ENCODE data around the gene WNK2. TPM values are rescaled to one million over a fixed set of nuclear protein-coding genes. Genes with fewer than 3 reads are reported as not detected.

WNK2 gene
- total RNA-seq, 4 donors from 2014 or later: 3.8 to 17.7 (median 9.0) TPM

GRCh38 chr9:93255994-93256877 is 72.3 kb downstream of the WNK2 start:
- H3K36me3 ChIP-seq: no peaks in the 10 kb centered on the region

DNA sequence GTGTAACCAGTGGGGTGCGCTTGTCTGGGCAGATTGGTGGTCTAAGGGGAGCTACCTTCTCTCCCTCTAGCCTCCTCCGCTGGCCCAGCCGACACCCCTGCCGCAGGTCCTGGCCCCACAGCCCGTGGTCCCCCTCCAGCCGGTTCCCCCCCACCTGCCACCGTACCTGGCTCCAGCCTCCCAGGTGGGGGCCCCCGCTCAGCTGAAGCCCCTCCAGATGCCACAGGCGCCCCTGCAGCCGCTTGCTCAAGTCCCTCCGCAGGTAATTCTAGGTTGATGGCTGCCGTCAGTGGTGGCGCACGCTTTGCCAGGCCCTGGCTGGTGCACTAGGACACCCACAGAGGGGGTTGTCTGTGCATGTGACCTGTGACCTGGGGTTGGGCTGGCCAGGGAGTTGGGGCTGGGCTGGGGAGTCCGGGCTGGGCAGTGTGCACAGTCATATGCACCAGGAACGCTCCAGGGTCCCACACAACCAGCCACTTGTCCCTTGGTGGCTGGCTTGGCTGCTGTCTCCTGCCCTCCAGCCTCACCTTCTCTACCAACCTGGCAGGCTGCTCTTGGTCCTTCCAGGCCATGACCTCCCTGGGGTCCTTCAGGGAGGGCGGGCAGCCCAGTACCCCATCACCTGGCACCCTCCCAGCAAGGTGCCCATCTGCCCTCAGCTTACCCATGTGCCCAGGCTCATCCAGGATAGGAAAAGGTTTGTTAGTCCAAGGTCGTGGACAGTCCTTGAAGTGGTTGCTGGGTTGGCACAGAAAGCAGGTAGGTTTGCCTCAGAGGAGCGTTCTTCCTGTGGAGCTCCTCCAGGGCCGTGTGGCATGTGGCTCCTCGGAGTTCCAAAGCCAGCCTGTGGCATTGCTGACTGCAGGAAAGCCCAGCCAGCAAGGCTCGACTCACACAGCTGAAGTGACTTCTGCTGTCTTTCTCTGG is 73.2 kb downstream of the WNK2 start:
- 88 to 89% methylated on average over 21 to 22 of the region's 22 CpGs for WGBS, 2 donors
- H3K9me3 ChIP-seq: no peaks in the 10 kb centered on the region
- H3K36me3 ChIP-seq: no peaks in the 10 kb centered on the region
- no peak for DNase-seq (ENCODE audit: low spot score in 2 of 2)
- H3K4me1 ChIP-seq: no peaks in the 10 kb centered on the region
- H3K27ac ChIP-seq: no peak overlapping the region
- TF ChIP-seq CTCF (IDR thresholded peaks at IDR 0.05): no peak
- TF ChIP-seq POLR2A (IDR thresholded peaks at IDR 0.05): no peak
- TF ChIP-seq EP300 (IDR thresholded peaks at IDR 0.05): no peak
- H3K4me3 ChIP-seq: no peak overlapping the region
- H3K27me3 ChIP-seq: no peaks in the 10 kb centered on the region

More at GRCh38 chr9:93255994-93256877, 72.3 kb downstream of the WNK2 start:
- no peak for TF ChIP-seq EP300 (IDR thresholded peaks at IDR 0.05)
- no peak for TF ChIP-seq POLR2A (IDR thresholded peaks at IDR 0.05)
- no peak for TF ChIP-seq CTCF (IDR thresholded peaks at IDR 0.05)
- Histone ChIP-seq H3K9me3 (no peaks in the 10 kb centered on the region), H3K27me3 (no peaks in the 10 kb centered on the region), H3K4me3 (no peak overlapping the region), H3K4me1 (no peaks in the 10 kb centered on the region), H3K27ac (no peak overlapping the region)
- DNase-seq (ENCODE audit: low spot score in 2 of 2): no peak
- WGBS, 2 donors: 91 to 95% methylated on average over 14 to 16 of the region's 22 CpGs

- Histone ChIP-seq H3K9me3 (no peaks in the 10 kb centered on the region), H3K27ac (no peak overlapping the region), H3K27me3 (no peaks in the 10 kb centered on the region), H3K36me3 (no peaks in the 10 kb centered on the region), H3K4me3 (no peak overlapping the region), H3K4me1 (no peaks in the 10 kb centered on the region)
- DNase-seq (ENCODE audit: low spot score in 2 of 2): no peak
- WGBS, 2 donors: 84 to 89% methylated on average over 11 to 12 of the region's 12 CpGs
- TF ChIP-seq EP300 (IDR thresholded peaks at IDR 0.05): no peak
- TF ChIP-seq POLR2A (IDR thresholded peaks at IDR 0.05): no peak
- TF ChIP-seq CTCF (IDR thresholded peaks at IDR 0.05): no peak
Observed at GRCh38 chr9:93257808-93258331, 73.9 kb downstream of the WNK2 start.

DNA sequence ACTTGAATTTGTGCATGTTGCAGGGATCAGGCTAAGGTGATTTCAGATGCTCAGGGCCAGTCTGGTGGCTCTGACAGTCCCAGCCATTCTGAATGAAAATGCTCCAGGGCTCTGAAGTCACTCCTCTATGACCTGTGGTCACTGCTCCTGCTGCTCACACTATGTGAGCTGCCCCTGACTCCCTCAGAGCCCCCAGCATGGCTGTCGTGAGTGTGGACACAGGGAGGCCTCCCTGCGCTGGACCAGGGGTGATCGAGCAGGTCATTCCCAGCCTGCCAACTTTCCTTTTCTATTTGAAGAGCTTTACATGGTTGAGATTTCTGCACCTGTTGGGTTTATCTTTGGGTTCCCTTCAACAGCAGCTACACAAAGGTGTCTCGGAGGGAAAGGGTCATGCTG is 74.5 kb downstream of the WNK2 start:
- Histone ChIP-seq H3K27ac (no peak overlapping the region), H3K4me3 (no peak overlapping the region), H3K9me3 (no peaks in the 10 kb centered on the region), H3K27me3 (no peaks in the 10 kb centered on the region), H3K4me1 (no peaks in the 10 kb centered on the region), H3K36me3 (no peaks in the 10 kb centered on the region)
- DNase-seq (ENCODE audit: low spot score in 2 of 2): no peak
- TF ChIP-seq POLR2A (IDR thresholded peaks at IDR 0.05) (no peak), EP300 (IDR thresholded peaks at IDR 0.05) (no peak), CTCF (IDR thresholded peaks at IDR 0.05) (no peak)
- 83 to 94% methylated on average over 4 of the region's 4 CpGs for WGBS, 2 donors
